HepG2 (cell line): ENCODE results near the gene SLC16A13. TPM values are rescaled to one million over a fixed set of nuclear protein-coding genes. Genes with fewer than 3 reads are reported as not detected.
"Not testable (repeated sequence)": the region's sequence is repeated elsewhere in the genome, so short reads cannot be mapped to it uniquely, and the experiment has no call there.

Experiments
- CREB1 ChIP-seq, 2 experiments: fragments of 450-650 bp in 1 of 2; IDR thresholded peaks; 2 replicates each; pipeline ENCODE4 v1.6.1; 2016 to 2017; ENCODE audit warnings: control low read depth in 1 of 2, mild to moderate bottlenecking in 1 of 2, missing compliant biosample characterization in 1 of 2, missing genetic modification characterization in 1 of 2
- FOXA3 ChIP-seq: IDR thresholded peaks from 2 replicates; pipeline ENCODE4 v1.6.1; 2016; ENCODE audit warnings: missing genetic modification reagents, missing compliant biosample characterization
- HDAC1 ChIP-seq: sonication (generic); formaldehyde crosslinking; IDR thresholded peaks from 2 replicates; pipeline ENCODE4 v1.5.1; 2020; ENCODE audit warnings: mild to moderate bottlenecking, missing genetic modification reagents
- HOXA3 ChIP-seq: sonication (generic); formaldehyde crosslinking; IDR thresholded peaks from 2 replicates; pipeline ENCODE4 v1.5.0; 2020; ENCODE audit warnings: missing genetic modification reagents
- ISL2 ChIP-seq: sonication (generic); formaldehyde crosslinking; IDR thresholded peaks from 2 replicates; pipeline ENCODE4 v1.5.0; 2020; ENCODE audit warnings: missing genetic modification reagents
- KAT8 ChIP-seq: IDR thresholded peaks from 2 replicates; pipeline ENCODE4 v1.6.1; 2016; ENCODE audit warnings: missing genetic modification reagents, missing compliant biosample characterization
- MAX ChIP-seq: IDR thresholded peaks from 2 replicates; pipeline ENCODE4 v1.6.1; 2012; ENCODE audit warnings: inconsistent platforms
- MEIS1 ChIP-seq: sonication (generic); formaldehyde crosslinking; IDR thresholded peaks from 2 replicates; pipeline ENCODE4 v1.9.0; 2021; ENCODE audit warnings: mild to moderate bottlenecking, missing genetic modification reagents, moderate library complexity, borderline replicate concordance
- ZBTB34 ChIP-seq: sonication (generic); formaldehyde crosslinking; IDR thresholded peaks from 2 replicates; pipeline ENCODE4 v1.8.0; 2022; ENCODE audit warnings: mild to moderate bottlenecking, missing genetic modification reagents
- ZBTB39 ChIP-seq: sonication (generic); formaldehyde crosslinking; IDR thresholded peaks from 2 replicates; pipeline ENCODE4 v1.5.0; 2020; ENCODE audit warnings: missing genetic modification reagents
- ZFX ChIP-seq: sonication (generic); formaldehyde crosslinking; IDR thresholded peaks from 2 replicates; pipeline ENCODE4 v1.4.0; 2020; ENCODE audit warnings: mild to moderate bottlenecking, low read depth, missing genetic modification reagents, moderate library complexity
- ZNF383 ChIP-seq: sonication (generic); formaldehyde crosslinking; IDR thresholded peaks from 2 replicates; pipeline ENCODE4 v1.4.0; 2020; ENCODE audit warnings: missing genetic modification reagents, mild to moderate bottlenecking, borderline replicate concordance
- ZNF441 ChIP-seq: sonication (generic); formaldehyde crosslinking; IDR thresholded peaks from 2 replicates; pipeline ENCODE4 v1.7.0; 2021; ENCODE audit warnings: missing genetic modification reagents, borderline replicate concordance
- ZNF609 ChIP-seq: sonication (generic); formaldehyde crosslinking; IDR thresholded peaks from 2 replicates; pipeline ENCODE4 v1.4.0; 2020; ENCODE audit warnings: mild to moderate bottlenecking, missing genetic modification reagents, borderline replicate concordance
- ZNF652 ChIP-seq: IDR thresholded peaks from 2 replicates; pipeline ENCODE4 v1.6.1; 2016; ENCODE audit warnings: low read depth, borderline replicate concordance
- polyA plus RNA-seq, 8 experiments: library from polyadenylated mRNA; depleted of rRNA in 3 of 8; stranded (reverse) in 7 of 8; unstranded in 1 of 8; fragments of >200 nt; fragmentation: Illumina TruSeq in 4 of 8; extraction: Trizol in 4 of 8; gene quantifications; 2 replicates each; pipeline versions ENCODE4 v1.2.1 to v1.2.3, GENCODE V29; 2011 to 2016; ENCODE audit warnings: low read depth in 4 of 8, missing spikeins in 1 of 8, mixed read lengths in 1 of 8; ENCODE audit not compliant: insufficient read depth in 1 of 8
- total RNA-seq, 5 experiments: library from RNA; depleted of rRNA; stranded (reverse); fragments of >200 nt; fragmentation: Illumina TruSeq; extraction: Trizol; gene quantifications; 2 replicates each; pipeline ENCODE4 v1.2.3, GENCODE V29; 2016; ENCODE audit warnings: low read depth in 1 of 5

The SLC16A13 gene
- total and polyA plus RNA-seq, 2 of the 13 experiments (the other 11 are each of a cell fraction or from before 2014, with no cell fraction given) = 2.2 to 3.0 TPM

GRCh38 chr17:7088442-7088841 lies 52.6 kb downstream of the SLC16A13 start (continued):
- TF ChIP-seq ZFX (CRISPR knock-in tag) (peak; percentile 39; the same call in 1 of the 2 replicates), ZBTB39 (CRISPR knock-in tag) (peak; percentile 48; the same call in 1 of the 2 replicates), HOXA3 (peak; percentile 79), KAT8 (CRISPR knock-in tag) (0 out of 2 replicates have a peak, but pooled peaks have one; percentile 43), ZNF652 (CRISPR knock-in tag) (peak; percentile 53; the same call in 1 of the 2 replicates), HDAC1 (CRISPR knock-in tag) (peak; percentile 69), CREB1 (CRISPR knock-in tag; IDR thresholded peaks at IDR 0.05) (0 out of 2 replicates have a peak, but pooled peaks have one; percentile 28), FOXA3 (CRISPR knock-in tag) (peak; percentile 90), ZBTB34 (CRISPR knock-in tag) (peak; percentile 63; the same call in 1 of the 2 replicates), ZNF383 (CRISPR knock-in tag) (0 out of 2 replicates have a peak, but pooled peaks have one; percentile 64), ISL2 (CRISPR knock-in tag) (peak; percentile 47; the same call in 1 of the 2 replicates), ZNF441 (CRISPR knock-in tag) (peak; percentile 78), MAX (peak; percentile 47; the same call in 1 of the 2 replicates), MEIS1 (CRISPR knock-in tag) (0 out of 2 replicates have a peak, but pooled peaks have one; percentile 31), ZNF609 (CRISPR knock-in tag) (peak; percentile 83)
- TF ChIP-seq CREB1 (IDR thresholded peaks at IDR 0.05) = not testable (repeated sequence)
- TF ChIP-seq, all 625 proteins: peak for 115; not testable (repeated sequence) for 510
